H1 (cell line): ENCODE data around the gene FGF2.

ENCODE experiments used
- BRCA1 ChIP-seq: IDR thresholded peaks from 2 replicates; pipeline ENCODE4 v1.6.1; 2012; ENCODE audit warnings: low read depth, low read length, improper control_type of control experiment
- CTCF ChIP-seq, 3 experiments: IDR thresholded peaks; 1 replicate in 2 of 3; 2 replicates in 1 of 3; pipeline versions ENCODE4 v1.5.1 to v1.6.1; 2011; ENCODE audit warnings: low read length in 3 of 3, mild to moderate bottlenecking in 3 of 3, inconsistent platforms in 2 of 3, low read depth in 1 of 3, moderate library complexity in 1 of 3; ENCODE audit not compliant: insufficient read depth in 1 of 3; ENCODE audit errors: control extremely low read depth in 1 of 3
- EP300 ChIP-seq, 2 experiments: IDR thresholded peaks; 1 replicate in 1 of 2; 2 replicates in 1 of 2; pipeline ENCODE4 v1.6.1; 2011 to 2012; ENCODE audit warnings: low read depth in 2 of 2, low read length in 2 of 2, mild to moderate bottlenecking in 2 of 2, borderline replicate concordance in 1 of 2, inconsistent platforms in 1 of 2, moderate library complexity in 1 of 2
- POLR2A ChIP-seq, 2 experiments: IDR thresholded peaks; 1 replicate in 1 of 2; 2 replicates in 1 of 2; pipeline ENCODE4 v1.6.1; 2011; ENCODE audit warnings: low read depth in 2 of 2, low read length in 2 of 2, mild to moderate bottlenecking in 2 of 2; ENCODE audit errors: control extremely low read depth in 1 of 2
- POLR2AphosphoS5 ChIP-seq: IDR thresholded peaks from 2 replicates; pipeline ENCODE4 v1.6.1; 2011; ENCODE audit warnings: low read depth, low read length
- RAD21 ChIP-seq, 2 experiments: IDR thresholded peaks in 1 of 2; conservative IDR thresholded peaks in 1 of 2; 2 replicates each; pipeline ENCODE4 v1.6.1; 2011; ENCODE audit warnings: low read depth in 2 of 2, low read length in 2 of 2, improper control_type of control experiment in 1 of 2, inconsistent platforms in 1 of 2, mild to moderate bottlenecking in 1 of 2, moderate library complexity in 1 of 2
- RFX5 ChIP-seq: IDR thresholded peaks from 2 replicates; pipeline ENCODE4 v1.6.1; 2011; ENCODE audit warnings: low read depth, low read length, improper control_type of control experiment, borderline replicate concordance
- SP1 ChIP-seq: IDR thresholded peaks from 2 replicates; pipeline ENCODE4 v1.6.1; 2011; ENCODE audit warnings: low read depth, low read length

GRCh38 chr4:122816476-122816875 is 10.2 kb upstream of the FGF2 start:
- TF ChIP-seq CTCF (IDR thresholded peaks at IDR 0.05; ENCODE audit: control extremely low read depth in 1 of 3, insufficient read depth in 1 of 3, low read depth in 1 of 3, low read length in 3 of 3) (no peak), BRCA1 (no peak), POLR2AphosphoS5 (no peak), POLR2A (IDR thresholded peaks at IDR 0.05; ENCODE audit: control extremely low read depth in 1 of 2, low read depth in 2 of 2, low read length in 2 of 2) (no peak), RAD21 (IDR thresholded peaks at IDR 0.05 in 1 of 2, conservative IDR thresholded peaks at IDR 0.05 in 1 of 2; ENCODE audit: low read depth in 2 of 2, low read length in 2 of 2) (no peak), SP1 (no peak), RFX5 (no peak), EP300 (IDR thresholded peaks at IDR 0.05; ENCODE audit: borderline replicate concordance in 1 of 2, low read depth in 2 of 2, low read length in 2 of 2) (no peak)
